Right lobe of liver (tissue), 4 donors: ENCODE measurements around the gene NACC1.

ENCODE experiments used
- CTCF ChIP-seq, 4 donors: fragments of 200-600 bp in 3 of 4; fragments of 450-650 bp in 1 of 4; IDR thresholded peaks; one replicate each; pipeline versions ENCODE4 v1.5.1 to v1.8.0; 2016 to 2022; ENCODE audit warnings: antibody characterized with exemption in 4 of 4, mild to moderate bottlenecking in 2 of 4
- POLR2A ChIP-seq: fragments of 450-650 bp; IDR thresholded peaks from one replicate; pipeline ENCODE4 v1.6.1; 2017; ENCODE audit warnings: antibody characterized with exemption, mild to moderate bottlenecking
- donor health status: DM: no; HTN: no; CAD: no.
- donor health status: DM: no; HTN: no; CAD: no.
- donor health status: DM: no; HTN: yes; CAD: no.

DNA sequence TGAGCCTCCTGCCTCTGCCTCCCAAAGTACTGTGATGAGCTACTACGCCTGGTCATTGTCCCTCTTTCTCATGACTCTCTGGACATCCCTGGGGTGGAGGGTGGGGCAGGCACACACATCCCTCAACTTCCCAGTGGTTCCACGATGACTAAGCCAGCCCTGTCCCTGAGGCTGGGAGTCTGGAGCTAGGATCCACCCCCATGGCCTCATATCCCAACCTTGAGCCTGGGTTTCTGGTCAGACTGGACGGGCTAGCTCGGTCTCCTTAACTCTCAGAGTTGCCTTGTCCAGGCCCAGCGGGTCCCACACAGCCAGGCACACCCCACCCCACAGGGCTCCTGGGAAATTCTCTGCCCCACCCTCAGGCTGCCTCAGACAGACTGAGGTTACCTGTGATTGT is 51.7 kb downstream of the NACC1 start:
- TF ChIP-seq CTCF (IDR thresholded peaks at IDR 0.05) (no peak), POLR2A (no peak)
